ENCODE measurements around the gene RPS27.

- TF ChIP-seq, protein P1, sequence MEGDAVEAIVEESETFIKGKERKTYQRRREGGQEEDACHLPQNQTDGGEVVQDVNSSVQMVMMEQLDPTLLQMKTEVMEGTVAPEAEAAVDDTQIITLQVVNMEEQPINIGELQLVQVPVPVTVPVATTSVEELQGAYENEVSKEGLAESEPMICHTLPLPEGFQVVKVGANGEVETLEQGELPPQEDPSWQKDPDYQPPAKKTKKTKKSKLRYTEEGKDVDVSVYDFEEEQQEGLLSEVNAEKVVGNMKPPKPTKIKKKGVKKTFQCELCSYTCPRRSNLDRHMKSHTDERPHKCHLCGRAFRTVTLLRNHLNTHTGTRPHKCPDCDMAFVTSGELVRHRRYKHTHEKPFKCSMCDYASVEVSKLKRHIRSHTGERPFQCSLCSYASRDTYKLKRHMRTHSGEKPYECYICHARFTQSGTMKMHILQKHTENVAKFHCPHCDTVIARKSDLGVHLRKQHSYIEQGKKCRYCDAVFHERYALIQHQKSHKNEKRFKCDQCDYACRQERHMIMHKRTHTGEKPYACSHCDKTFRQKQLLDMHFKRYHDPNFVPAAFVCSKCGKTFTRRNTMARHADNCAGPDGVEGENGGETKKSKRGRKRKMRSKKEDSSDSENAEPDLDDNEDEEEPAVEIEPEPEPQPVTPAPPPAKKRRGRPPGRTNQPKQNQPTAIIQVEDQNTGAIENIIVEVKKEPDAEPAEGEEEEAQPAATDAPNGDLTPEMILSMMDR (IDR thresholded peaks at IDR 0.05), result no peak
- TF ChIP-seq EP300 (IDR thresholded peaks at IDR 0.05), result no peak
Observed at GRCh38 chr1:153985941-153986761, 4.4 kb upstream of the RPS27 start, which contains the start of gene RAB13.

Measured in gastroesophageal sphincter (tissue), 3 donors.